Measurements from ENCODE around the gene PARD3B. TPM values are rescaled to one million over a fixed set of nuclear protein-coding genes. Genes with fewer than 3 reads are reported as not detected.

The PARD3B gene
- total and polyA plus RNA-seq, 2 experiments from 2014 or later, result 3.5 to 4.4 TPM

DNA sequence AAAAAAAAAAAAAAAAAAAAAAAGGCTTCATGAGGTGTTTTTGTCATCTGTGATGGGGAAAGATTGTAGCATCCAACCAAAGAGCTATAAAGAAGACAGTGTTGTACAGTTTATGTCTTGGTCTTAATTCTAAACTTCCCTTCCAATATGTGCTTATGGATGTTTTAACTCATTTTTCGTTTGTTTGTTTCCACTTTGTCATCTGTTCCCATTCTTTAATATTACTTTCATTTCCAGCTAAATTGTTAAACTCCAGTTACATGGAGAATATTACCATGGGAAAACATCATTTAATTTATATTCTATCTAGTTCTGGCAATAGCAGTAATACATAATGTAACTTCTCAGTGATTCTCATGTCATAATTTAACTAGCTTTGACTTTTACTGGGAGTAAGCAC lies 792.9 kb downstream of the PARD3B start:
- H3K36me3 Mint-ChIP-seq (ENCODE audit: low read depth), result peaks cover 18% of the 10 kb centered on the region
- ATAC-seq (no peak), DNase-seq (ENCODE audit: low spot score) (no peak)
- H3K4me1 ChIP-seq (ENCODE audit: insufficient read depth), result no peaks in the 10 kb centered on the region
- no peak overlapping the region for H3K4me3 ChIP-seq
- peaks cover 14% of the 10 kb centered on the region for H3K9me3 Mint-ChIP-seq
- H2AFZ ChIP-seq, result no peak overlapping the region
- TF ChIP-seq JUNB (IDR thresholded peaks at IDR 0.05; ENCODE audit: unreplicated experiment) (no peak), NANOG (IDR thresholded peaks at IDR 0.05; ENCODE audit: borderline replicate concordance) (no peak), EZH2phosphoT487 (IDR thresholded peaks at IDR 0.05; ENCODE audit: unreplicated experiment) (no peak), CREB1 (CRISPR knock-in tag; IDR thresholded peaks at IDR 0.05; ENCODE audit: low read depth) (no peak), ZNF114 (CRISPR knock-in tag; IDR thresholded peaks at IDR 0.05) (no peak), ZNF331 (CRISPR knock-in tag; IDR thresholded peaks at IDR 0.05; ENCODE audit: low read depth) (no peak), POLR2AphosphoS5 (IDR thresholded peaks at IDR 0.05; ENCODE audit: low read depth) (no peak), CTCF (conservative IDR thresholded peaks at IDR 0.05; ENCODE audit: low read depth in 2 of 2) (no peak), EZH2 (IDR thresholded peaks at IDR 0.05; ENCODE audit: low read depth, unreplicated experiment) (no peak), STAT1 (IDR thresholded peaks at IDR 0.05; ENCODE audit: unreplicated experiment) (no peak), REST (IDR thresholded peaks at IDR 0.05; ENCODE audit: unreplicated experiment) (no peak)
- TF ChIP-seq, protein P1, sequence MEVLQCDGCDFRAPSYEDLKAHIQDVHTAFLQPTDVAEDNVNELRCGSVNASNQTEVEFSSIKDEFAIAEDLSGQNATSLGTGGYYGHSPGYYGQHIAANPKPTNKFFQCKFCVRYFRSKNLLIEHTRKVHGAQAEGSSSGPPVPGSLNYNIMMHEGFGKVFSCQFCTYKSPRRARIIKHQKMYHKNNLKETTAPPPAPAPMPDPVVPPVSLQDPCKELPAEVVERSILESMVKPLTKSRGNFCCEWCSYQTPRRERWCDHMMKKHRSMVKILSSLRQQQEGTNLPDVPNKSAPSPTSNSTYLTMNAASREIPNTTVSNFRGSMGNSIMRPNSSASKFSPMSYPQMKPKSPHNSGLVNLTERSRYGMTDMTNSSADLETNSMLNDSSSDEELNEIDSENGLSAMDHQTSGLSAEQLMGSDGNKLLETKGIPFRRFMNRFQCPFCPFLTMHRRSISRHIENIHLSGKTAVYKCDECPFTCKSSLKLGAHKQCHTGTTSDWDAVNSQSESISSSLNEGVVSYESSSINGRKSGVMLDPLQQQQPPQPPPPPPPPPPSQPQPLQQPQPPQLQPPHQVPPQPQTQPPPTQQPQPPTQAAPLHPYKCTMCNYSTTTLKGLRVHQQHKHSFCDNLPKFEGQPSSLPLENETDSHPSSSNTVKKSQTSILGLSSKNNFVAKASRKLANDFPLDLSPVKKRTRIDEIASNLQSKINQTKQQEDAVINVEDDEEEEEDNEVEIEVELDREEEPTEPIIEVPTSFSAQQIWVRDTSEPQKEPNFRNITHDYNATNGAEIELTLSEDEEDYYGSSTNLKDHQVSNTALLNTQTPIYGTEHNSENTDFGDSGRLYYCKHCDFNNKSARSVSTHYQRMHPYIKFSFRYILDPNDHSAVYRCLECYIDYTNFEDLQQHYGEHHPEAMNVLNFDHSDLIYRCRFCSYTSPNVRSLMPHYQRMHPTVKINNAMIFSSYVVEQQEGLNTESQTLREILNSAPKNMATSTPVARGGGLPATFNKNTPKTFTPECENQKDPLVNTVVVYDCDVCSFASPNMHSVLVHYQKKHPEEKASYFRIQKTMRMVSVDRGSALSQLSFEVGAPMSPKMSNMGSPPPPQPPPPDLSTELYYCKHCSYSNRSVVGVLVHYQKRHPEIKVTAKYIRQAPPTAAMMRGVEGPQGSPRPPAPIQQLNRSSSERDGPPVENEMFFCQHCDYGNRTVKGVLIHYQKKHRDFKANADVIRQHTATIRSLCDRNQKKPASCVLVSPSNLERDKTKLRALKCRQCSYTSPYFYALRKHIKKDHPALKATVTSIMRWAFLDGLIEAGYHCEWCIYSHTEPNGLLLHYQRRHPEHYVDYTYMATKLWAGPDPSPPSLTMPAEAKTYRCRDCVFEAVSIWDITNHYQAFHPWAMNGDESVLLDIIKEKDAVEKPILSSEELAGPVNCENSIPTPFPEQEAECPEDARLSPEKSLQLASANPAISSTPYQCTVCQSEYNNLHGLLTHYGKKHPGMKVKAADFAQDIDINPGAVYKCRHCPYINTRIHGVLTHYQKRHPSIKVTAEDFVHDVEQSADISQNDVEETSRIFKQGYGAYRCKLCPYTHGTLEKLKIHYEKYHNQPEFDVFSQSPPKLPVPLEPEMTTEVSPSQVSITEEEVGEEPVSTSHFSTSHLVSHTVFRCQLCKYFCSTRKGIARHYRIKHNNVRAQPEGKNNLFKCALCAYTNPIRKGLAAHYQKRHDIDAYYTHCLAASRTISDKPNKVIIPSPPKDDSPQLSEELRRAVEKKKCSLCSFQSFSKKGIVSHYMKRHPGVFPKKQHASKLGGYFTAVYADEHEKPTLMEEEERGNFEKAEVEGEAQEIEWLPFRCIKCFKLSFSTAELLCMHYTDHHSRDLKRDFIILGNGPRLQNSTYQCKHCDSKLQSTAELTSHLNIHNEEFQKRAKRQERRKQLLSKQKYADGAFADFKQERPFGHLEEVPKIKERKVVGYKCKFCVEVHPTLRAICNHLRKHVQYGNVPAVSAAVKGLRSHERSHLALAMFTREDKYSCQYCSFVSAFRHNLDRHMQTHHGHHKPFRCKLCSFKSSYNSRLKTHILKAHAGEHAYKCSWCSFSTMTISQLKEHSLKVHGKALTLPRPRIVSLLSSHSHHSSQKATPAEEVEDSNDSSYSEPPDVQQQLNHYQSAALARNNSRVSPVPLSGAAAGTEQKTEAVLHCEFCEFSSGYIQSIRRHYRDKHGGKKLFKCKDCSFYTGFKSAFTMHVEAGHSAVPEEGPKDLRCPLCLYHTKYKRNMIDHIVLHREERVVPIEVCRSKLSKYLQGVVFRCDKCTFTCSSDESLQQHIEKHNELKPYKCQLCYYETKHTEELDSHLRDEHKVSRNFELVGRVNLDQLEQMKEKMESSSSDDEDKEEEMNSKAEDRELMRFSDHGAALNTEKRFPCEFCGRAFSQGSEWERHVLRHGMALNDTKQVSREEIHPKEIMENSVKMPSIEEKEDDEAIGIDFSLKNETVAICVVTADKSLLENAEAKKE (CRISPR knock-in tag; IDR thresholded peaks at IDR 0.05), result no peak
- TF ChIP-seq, protein P2, sequence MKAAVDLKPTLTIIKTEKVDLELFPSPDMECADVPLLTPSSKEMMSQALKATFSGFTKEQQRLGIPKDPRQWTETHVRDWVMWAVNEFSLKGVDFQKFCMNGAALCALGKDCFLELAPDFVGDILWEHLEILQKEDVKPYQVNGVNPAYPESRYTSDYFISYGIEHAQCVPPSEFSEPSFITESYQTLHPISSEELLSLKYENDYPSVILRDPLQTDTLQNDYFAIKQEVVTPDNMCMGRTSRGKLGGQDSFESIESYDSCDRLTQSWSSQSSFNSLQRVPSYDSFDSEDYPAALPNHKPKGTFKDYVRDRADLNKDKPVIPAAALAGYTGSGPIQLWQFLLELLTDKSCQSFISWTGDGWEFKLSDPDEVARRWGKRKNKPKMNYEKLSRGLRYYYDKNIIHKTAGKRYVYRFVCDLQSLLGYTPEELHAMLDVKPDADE (IDR thresholded peaks at IDR 0.05), result no peak
- H3K4me1 Mint-ChIP-seq, result no peaks in the 10 kb centered on the region
- H3K36me3 ChIP-seq (ENCODE audit: insufficient read depth), result no peaks in the 10 kb centered on the region; the same call in 1 of the 2 replicates
- no peak overlapping the region for H3K27ac Mint-ChIP-seq
- H3K4me2 ChIP-seq, result no peak overlapping the region
- no peaks in the 10 kb centered on the region for H3K27me3 Mint-ChIP-seq (ENCODE audit: insufficient read depth, low read depth, poor library complexity)
- H3K79me2 ChIP-seq (replicated peaks; ENCODE audit: insufficient read depth), result no peaks in the 10 kb centered on the region
- no peak overlapping the region for H3K27ac ChIP-seq (ENCODE audit: low read depth)
- H4K20me1 ChIP-seq (replicated peaks; ENCODE audit: insufficient read depth), result no peaks in the 10 kb centered on the region
- H3F3A ChIP-seq (replicated peaks; ENCODE audit: low read depth), result no peaks in the 10 kb centered on the region
- no peaks in the 10 kb centered on the region for H3K27me3 ChIP-seq (ENCODE audit: insufficient read depth)
- no peak overlapping the region for H3K4me3 Mint-ChIP-seq
- H3K9me2 ChIP-seq (ENCODE audit: insufficient read depth), result no peaks in the 10 kb centered on the region
